Choroid plexus epithelial cell (primary cell): ENCODE measurements around the gene RAB40C.
A peak's percentile ranks its signal among the peaks of the same experiment; 100 is the strongest.

Source experiments
- DNase-seq: peaks from one replicate; pipeline ENCODE4 v3.0.0-alpha.2; 2010; ENCODE audit warnings: low read depth
- H3K4me3 ChIP-seq: 2 replicates; pipeline ENCODE4 v1.5.1; 2011; ENCODE audit warnings: low read depth, mild to moderate bottlenecking, control low read depth, low read length, moderate library complexity
- TF ChIP-seq, protein P1 (sequence below): conservative IDR thresholded peaks from 2 replicates; pipeline ENCODE4 v1.5.1; 2011; ENCODE audit warnings: low read depth, mild to moderate bottlenecking, control low read depth, inconsistent platforms, low read length, moderate library complexity

RAB40C gene

DNA sequence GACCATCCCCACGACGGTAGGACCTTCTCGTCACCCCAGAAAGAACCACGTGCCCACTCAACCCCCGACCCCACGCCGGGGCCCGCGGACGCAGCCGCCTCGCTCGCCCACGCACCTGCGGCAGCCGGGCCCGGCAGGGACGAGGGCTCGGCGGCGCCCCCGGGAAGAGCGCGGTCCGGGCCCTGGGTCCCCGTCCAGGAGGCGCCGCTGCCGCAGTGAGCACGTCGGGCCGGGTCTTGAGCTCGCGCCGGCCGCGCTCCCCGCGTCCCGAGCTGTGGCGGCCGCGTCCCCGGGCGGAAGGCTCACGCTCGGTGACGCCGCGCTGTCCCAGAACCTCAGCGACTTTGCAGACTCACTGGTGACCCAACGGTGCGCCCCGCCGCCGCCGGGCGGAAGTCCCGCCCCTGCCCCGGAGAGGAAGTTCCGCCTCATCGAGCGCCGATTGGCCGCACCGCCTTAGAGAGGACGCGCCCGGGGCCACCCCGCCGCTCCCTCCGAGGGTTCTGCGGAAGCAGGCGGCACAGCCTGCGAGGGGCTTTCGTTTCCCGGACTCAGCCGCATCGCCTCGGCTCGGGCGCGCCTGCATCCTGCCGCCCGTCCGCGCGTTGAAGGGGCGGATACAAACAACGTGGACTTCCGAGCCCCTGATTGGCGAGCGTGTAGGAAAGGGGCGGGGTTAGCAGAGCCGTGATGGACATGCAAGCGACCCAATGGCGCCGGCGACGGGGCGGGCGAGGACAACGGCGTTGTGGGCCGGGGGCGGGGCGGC is 793 bp upstream of the RAB40C start:
- DNase-seq, result peak; percentile 97
- H3K4me3 ChIP-seq, result peak overlapping the region; percentile 93
- TF ChIP-seq, protein P1, sequence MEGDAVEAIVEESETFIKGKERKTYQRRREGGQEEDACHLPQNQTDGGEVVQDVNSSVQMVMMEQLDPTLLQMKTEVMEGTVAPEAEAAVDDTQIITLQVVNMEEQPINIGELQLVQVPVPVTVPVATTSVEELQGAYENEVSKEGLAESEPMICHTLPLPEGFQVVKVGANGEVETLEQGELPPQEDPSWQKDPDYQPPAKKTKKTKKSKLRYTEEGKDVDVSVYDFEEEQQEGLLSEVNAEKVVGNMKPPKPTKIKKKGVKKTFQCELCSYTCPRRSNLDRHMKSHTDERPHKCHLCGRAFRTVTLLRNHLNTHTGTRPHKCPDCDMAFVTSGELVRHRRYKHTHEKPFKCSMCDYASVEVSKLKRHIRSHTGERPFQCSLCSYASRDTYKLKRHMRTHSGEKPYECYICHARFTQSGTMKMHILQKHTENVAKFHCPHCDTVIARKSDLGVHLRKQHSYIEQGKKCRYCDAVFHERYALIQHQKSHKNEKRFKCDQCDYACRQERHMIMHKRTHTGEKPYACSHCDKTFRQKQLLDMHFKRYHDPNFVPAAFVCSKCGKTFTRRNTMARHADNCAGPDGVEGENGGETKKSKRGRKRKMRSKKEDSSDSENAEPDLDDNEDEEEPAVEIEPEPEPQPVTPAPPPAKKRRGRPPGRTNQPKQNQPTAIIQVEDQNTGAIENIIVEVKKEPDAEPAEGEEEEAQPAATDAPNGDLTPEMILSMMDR, result no peak

DNA sequence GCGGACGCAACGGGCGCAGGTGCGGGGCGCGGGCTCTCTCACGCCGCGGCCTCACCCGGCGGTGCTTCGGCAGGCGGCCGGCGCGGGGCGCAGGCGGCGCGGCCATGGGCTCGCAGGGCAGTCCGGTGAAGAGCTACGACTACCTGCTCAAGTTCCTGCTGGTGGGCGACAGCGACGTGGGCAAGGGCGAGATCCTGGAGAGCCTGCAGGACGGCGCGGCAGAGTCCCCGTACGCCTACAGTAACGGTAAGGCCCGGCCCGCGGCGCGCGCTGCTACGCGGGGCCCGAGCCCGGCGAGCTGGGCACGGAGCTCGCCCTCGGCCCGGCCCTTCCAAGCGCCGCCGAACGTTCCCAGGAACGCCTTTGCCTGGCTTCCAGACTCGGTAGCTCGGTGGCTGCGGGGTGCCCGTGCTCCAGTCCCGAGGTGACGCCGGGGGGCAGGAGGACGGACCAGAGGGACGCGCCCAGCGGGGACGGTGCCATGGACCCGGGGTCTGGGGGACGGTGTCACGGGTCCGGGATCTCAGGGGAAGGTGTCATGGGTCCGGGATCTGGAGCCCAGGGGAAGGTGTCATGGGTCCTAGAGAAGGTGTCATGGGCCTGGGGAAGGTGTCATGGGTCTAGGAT is 435 bp downstream of the RAB40C start:
- peak; percentile 64 for DNase-seq
- H3K4me3 ChIP-seq, result peak overlapping the region; percentile 77

DNA sequence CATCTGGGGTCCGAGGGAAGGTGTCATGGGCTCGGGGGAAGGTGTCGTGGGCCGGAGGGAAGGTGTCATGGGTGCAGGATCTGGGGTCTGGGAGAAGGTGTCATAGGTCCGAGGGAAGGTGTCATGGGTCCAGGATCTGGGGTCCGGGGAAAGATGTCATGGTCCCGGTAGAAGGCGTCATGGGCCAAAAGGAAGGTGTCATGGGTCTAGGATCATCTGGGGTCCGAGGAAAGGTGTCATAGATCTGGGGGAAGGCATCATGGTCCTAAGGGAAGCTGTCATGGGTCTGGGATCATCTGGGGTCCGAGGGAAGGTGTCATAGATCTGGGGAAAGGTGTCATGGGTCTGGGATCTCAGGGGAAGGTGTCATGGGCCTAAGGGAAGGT is 942 bp downstream of the RAB40C start:
- DNase-seq, result no peak
- peak overlapping the region; percentile 77 for H3K4me3 ChIP-seq
- TF ChIP-seq, protein P1, result no peak

More for the DNA sequence above, 435 bp downstream of the RAB40C start:
- TF ChIP-seq, protein P1, result no peak

DNA sequence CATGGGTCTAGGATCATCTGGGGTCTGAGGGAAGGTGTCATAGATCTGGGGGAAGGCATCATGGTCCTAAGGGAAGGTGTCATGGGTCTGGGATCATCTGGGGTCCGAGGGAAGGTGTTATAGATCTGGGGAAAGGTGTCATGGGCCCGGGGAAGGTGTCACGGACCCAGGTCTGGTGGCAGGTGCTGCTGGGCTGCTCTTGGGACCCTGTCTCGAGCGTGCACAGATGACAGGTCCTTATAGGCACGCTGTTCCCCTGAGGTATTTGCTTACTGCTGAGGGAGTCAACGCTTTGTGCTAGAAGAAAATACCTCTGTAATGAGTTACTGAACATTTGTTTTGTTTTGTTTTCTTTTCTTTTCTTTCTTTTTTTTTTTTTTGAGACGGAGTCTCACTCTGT is 1.4 kb downstream of the RAB40C start:
- H3K4me3 ChIP-seq, result no peak overlapping the region
- DNase-seq, result no peak
- TF ChIP-seq, protein P1, result no peak

DNA sequence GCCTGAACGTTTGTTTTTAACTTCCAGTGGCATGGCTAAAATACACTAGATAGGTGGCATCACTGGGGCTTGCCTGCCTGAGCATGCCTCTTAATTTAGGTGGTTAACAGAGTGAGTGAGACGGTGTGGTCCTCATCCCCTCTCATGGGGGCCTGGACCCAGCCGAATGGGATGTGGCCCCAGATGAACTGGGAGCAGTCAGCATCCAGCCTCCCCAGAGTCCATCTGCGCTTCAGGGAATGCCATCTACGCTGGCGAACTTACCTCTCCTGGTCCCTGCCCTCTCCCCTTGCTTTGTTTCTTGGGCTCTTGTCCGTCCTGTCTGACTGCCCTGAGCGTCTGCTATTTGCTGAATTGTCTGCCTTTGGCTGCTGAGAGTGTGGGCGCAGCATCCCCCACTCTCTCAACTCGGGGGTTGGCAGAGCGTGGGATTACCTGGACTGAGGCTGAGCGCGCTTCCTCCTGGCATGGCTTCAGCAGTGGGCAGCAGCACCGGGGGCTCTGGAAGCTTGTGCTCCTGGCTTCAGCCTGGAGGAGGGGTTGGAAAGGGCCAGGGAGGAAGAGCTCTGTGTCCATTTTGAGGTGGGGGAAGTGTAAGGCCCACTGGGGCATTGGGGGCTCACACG is 2.1 kb downstream of the RAB40C start:
- DNase-seq, result no peak
- TF ChIP-seq, protein P1, result no peak
- H3K4me3 ChIP-seq, result no peak overlapping the region

DNA sequence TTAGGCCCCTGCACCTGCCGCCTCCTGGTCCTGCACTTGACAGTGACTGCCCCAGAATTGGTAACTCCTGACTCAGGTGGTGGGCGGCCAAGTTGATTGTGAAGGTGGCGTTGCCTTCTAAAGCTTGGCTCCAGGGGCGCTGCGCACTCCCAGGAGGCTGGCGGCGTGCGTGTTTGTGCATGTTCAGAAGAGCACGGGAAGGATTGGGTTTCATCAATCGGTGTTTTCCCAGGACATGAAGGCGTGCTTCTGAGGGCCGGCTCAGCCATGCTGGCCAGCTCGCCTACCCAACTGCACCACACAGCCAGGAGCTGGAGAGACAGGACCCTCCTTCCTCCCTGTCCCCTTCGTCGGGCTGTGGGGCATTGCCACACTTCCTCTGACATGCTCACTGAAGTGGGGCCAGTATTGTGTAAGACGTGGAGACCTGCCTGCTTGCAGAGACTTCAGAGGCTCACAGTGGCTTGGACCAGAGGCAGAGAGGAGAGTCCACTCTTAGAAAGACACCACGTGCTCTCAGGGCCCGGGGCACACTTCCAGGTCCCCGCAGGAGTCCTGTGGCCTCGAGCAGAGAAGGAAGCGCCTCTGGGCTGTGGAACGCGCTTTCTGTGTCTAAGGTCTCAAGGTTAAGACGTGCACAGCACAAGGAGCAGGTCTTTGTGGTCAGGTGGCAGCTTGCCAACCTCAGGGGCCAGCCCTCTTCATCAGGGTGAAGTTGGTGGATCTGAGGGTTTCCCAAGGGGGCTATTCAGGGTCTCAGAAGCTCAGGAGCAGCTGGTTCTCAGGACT is 2.8 kb downstream of the RAB40C start:
- no peak overlapping the region for H3K4me3 ChIP-seq
- TF ChIP-seq, protein P1, result no peak

More for the DNA sequence above, 2.8 kb downstream of the RAB40C start:
- DNase-seq, result peak; percentile 83
